OCI-LY1 (cell line): ENCODE measurements around the gene CDH8.

ENCODE experiments used
- CTCF ChIP-seq: fragments of 200-600 bp; sonication (generic), shearing (Covaris generic); IDR thresholded peaks from 2 replicates; pipeline ENCODE4 v1.5.1; 2017; ENCODE audit warnings: mild to moderate bottlenecking, antibody characterized with exemption, low read length, moderate library complexity, mixed read lengths
- EZH2 ChIP-seq: fragments of 200-600 bp; sonication (generic), shearing (Covaris generic); IDR thresholded peaks from 2 replicates; pipeline ENCODE4 v1.8.0; 2017; ENCODE audit warnings: borderline replicate concordance, mixed run types, mild to moderate bottlenecking, antibody characterized with exemption, low read length, moderate library complexity, mixed read lengths

- TF ChIP-seq CTCF (no peak), EZH2 (no peak)
Measured at GRCh38 chr16:61891460-61891859, 144.8 kb downstream of the CDH8 start.
